22Rv1 (cell line): ENCODE results near the gene OR52E5.

ENCODE experiments used
- CTCF ChIP-seq: fragments of 450-650 bp; IDR thresholded peaks from 2 replicates; pipeline ENCODE4 v1.5.1; 2017; ENCODE audit warnings: mild to moderate bottlenecking
- ZFX ChIP-seq: fragments of 450-650 bp; IDR thresholded peaks from 2 replicates; pipeline ENCODE4 v1.6.1; 2017; ENCODE audit warnings: antibody characterized with exemption, borderline replicate concordance

DNA sequence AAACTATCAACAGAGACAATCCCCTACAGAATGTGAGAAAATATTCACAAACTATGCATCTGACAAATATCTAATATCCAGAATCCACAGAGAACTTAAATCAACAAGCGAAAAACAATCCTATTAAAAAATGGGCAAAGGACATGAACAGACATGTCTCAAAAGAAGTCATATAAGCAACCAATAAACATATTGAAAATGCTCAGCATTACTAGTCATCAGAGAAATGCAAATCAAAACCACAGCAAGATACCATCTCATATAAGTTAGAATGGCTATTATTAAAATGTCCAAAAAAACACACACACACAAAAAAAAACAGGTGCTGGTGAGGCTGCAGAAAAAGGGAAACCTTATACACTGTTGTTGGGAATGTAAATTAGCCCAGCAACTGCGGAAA, 27.2 kb upstream of the OR52E5 start:
- TF ChIP-seq CTCF = no peak
- TF ChIP-seq ZFX = no peak
